GM06990 (cell line): ENCODE data around the gene SUPT3H.

Source experiments
- DNase-seq: peaks from one replicate; pipeline ENCODE4 v3.0.0-alpha.2; 2011; ENCODE audit not compliant: insufficient read length; ENCODE audit errors: extremely low read depth
- H3K27me3 ChIP-seq: replicated peaks from 2 replicates; pipeline ENCODE4 v1.6.0; 2011; ENCODE audit warnings: low read length; ENCODE audit not compliant: control insufficient read depth, insufficient read depth
- H3K36me3 ChIP-seq: 2 replicates; pipeline ENCODE4 v1.5.1; 2011; ENCODE audit warnings: low read length; ENCODE audit not compliant: control insufficient read depth, insufficient read depth
- H3K4me3 ChIP-seq: replicated peaks from 2 replicates; pipeline ENCODE4 v1.5.1; 2011; ENCODE audit warnings: low read depth, mild to moderate bottlenecking, control low read depth, low read length
- TF ChIP-seq, protein P1 (sequence below): IDR thresholded peaks from 2 replicates; pipeline ENCODE4 v1.5.1; 2011; ENCODE audit warnings: low read length, control low read depth, mild to moderate bottlenecking, inconsistent platforms; ENCODE audit not compliant: insufficient read depth, poor library complexity, severe bottlenecking

SUPT3H gene

DNA sequence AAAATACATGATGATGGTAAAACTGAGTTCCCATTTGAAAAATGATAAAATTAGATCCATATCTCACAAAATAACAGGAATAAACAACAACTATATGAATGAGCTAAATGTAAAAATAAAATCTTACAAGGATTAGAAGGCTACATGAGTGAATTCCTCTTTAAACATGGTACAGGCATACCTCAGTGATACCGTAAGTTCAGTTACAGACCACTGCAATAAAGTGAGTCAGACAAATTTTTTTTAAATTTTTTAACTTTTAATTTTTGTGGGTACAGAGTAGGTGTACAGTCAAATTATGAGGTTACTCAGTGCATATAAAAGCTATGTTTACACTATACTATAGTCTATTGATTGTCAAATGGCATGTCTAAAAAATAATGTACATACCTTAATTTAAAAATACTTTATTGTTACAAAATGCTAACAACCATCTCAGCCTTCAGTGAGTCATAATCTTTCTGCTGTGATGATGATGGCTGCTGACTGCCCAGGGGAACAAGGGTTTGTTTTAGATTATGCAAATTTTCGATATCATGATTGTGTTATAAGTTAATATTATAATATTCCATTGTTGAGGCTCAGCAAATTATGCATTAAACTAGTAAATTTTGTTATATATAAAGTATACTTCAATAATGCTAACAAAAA, 272.4 kb downstream of the SUPT3H start:
- Histone ChIP-seq H3K4me3 (no peak overlapping the region), H3K36me3 (no peaks in the 10 kb centered on the region), H3K27me3 (no peaks in the 10 kb centered on the region)
- TF ChIP-seq, protein P1, sequence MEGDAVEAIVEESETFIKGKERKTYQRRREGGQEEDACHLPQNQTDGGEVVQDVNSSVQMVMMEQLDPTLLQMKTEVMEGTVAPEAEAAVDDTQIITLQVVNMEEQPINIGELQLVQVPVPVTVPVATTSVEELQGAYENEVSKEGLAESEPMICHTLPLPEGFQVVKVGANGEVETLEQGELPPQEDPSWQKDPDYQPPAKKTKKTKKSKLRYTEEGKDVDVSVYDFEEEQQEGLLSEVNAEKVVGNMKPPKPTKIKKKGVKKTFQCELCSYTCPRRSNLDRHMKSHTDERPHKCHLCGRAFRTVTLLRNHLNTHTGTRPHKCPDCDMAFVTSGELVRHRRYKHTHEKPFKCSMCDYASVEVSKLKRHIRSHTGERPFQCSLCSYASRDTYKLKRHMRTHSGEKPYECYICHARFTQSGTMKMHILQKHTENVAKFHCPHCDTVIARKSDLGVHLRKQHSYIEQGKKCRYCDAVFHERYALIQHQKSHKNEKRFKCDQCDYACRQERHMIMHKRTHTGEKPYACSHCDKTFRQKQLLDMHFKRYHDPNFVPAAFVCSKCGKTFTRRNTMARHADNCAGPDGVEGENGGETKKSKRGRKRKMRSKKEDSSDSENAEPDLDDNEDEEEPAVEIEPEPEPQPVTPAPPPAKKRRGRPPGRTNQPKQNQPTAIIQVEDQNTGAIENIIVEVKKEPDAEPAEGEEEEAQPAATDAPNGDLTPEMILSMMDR, result no peak
- no peak for DNase-seq

- DNase-seq, result no peak
- no peak overlapping the region for H3K4me3 ChIP-seq
- H3K36me3 ChIP-seq, result no peaks in the 10 kb centered on the region
- no peaks in the 10 kb centered on the region for H3K27me3 ChIP-seq
- TF ChIP-seq, protein P1, result no peak
Observed at GRCh38 chr6:45104429-45104828, 273.3 kb downstream of the SUPT3H start.

GRCh38 chr6:45098256-45098655, 279.5 kb downstream of the SUPT3H start:
- Histone ChIP-seq H3K4me3 (no peak overlapping the region), H3K27me3 (no peaks in the 10 kb centered on the region), H3K36me3 (no peaks in the 10 kb centered on the region)
- TF ChIP-seq, protein P1, result no peak
- no peak for DNase-seq

DNA sequence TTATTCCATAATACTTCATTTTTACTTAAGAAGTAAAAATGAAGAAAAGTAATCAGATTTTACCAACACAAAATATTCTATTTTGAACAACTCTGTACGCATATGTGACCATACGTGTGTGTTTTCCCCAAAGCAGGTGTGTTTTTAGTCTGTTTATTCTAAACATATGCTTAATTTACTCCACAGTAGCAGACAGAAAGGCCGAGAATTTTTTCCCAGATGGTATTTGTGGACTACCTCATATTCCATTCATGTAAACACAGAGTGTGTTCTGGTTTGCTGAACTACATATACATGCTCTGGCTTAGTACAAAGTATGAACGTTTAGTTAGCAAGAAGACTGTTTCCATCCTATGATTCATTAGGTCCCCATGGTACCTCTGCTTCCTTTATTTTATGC, 282.9 kb downstream of the SUPT3H start:
- H3K27me3 ChIP-seq, result no peaks in the 10 kb centered on the region
- no peaks in the 10 kb centered on the region for H3K36me3 ChIP-seq
- no peak overlapping the region for H3K4me3 ChIP-seq
- DNase-seq, result no peak
- TF ChIP-seq, protein P1, result no peak

DNA sequence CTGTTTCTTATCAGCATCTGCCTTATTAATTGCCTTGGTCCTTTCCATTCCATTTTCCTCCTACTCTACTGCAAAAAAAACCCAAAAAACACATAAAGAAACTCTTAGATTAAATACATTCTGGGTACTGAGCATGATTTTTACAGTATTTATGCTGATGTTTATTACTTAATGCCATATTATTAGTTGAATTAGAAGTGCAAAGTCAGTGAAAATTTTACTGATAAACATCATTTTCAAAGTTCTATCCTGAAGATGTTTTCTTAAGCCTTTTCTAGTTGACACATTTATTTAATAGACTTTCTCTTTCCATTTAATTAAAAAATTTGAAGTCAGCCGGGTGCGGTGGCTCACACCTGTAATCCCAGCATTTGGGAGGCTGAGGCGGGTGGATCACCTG, 285.6 kb downstream of the SUPT3H start:
- TF ChIP-seq, protein P1, result no peak
- no peak overlapping the region for H3K4me3 ChIP-seq
- no peaks in the 10 kb centered on the region for H3K27me3 ChIP-seq
- no peak for DNase-seq
- no peaks in the 10 kb centered on the region for H3K36me3 ChIP-seq
